HG02571 (cell line): ENCODE data around the gene TPCN1.
A peak's percentile ranks its signal among the peaks of the same experiment; 100 is the strongest.

Experiments
- ATAC-seq: cut with Tn5 transposase; IDR thresholded peaks from one replicate; pipeline ENCODE4 v1.9.1; 2021; ENCODE audit warnings: mild to moderate bottlenecking, moderate library complexity; ENCODE audit not compliant: unreplicated experiment

TPCN1 gene

DNA sequence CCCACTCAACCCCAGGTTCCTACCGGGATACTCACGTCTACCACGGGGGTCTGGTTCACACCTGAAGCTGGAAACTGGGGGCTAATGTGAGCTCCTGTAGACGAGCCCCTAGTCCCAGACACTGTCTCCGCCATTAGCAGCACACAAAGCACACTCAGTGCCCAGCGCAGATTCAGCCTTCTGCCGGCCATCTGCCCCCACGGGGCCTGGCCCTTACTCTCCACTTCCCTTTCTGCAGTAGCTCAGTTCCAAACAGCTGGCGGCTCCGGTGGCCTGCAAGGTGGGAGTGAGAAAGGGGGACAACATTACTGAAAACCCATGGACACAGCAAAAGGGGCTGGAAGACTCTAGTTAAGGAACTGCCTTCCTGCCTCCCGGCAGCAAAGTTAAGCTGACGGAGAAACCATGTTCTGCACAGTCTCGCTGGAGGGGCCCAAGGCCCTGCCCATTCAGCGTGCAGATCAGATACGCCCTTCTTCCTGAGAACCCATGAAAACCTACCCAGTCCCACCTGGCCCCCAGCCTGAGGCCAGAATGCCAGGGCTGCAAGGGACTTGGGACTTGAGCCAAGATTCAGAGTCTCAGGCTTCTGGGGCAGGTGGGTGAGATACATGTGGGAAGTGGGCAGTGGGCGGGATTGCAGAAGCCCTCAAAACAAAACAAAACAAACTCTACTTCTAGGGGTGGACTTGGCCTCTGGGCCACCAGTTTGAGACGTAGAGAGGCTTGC, 111.6 kb downstream of the TPCN1 start:
- no peak for ATAC-seq

- ATAC-seq, result no peak
Measured at GRCh38 chr12:113333418-113333750, 112.1 kb downstream of the TPCN1 start.

- ATAC-seq, result peak; percentile 22
Measured at GRCh38 chr12:113333877-113334785, 112.9 kb downstream of the TPCN1 start.

GRCh38 chr12:113334786-113335539, 113.7 kb downstream of the TPCN1 start, which contains the start of gene SLC8B1:
Gene SLC8B1, minus strand, starts transcription at chr12:113335109. Its CDS starts 2,231 bp downstream, at chr12:113332878.
- peak; percentile 91 for ATAC-seq

GRCh38 chr12:113339540-113339939, 118.3 kb downstream of the TPCN1 start:
- ATAC-seq, result no peak

DNA sequence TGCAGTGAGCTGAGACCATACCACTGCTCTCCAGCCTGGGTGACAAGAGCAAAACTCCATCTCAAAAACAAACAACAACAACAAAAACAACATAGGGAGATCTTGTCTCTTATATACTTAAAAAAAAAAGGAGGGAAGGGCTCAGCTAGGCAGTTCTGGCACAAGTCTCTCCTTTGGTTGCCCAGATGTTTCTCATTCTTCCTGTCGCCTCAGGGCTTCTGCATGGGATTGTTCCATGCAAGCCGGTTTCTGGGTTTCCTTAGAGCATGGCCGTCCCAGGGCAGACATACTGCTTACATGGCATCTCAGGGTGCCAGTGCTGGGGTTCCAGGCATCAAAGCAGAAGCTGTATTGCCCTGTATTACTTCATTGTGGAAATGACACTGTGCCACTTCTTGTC, 118.8 kb downstream of the TPCN1 start:
- no peak for ATAC-seq

GRCh38 chr12:113341535-113341934, 120.3 kb downstream of the TPCN1 start:
- ATAC-seq, result no peak

- no peak for ATAC-seq
Measured at GRCh38 chr12:113345318-113345717, 124.1 kb downstream of the TPCN1 start.

- no peak for ATAC-seq
Measured at GRCh38 chr12:113346353-113346752, 125.1 kb downstream of the TPCN1 start.

DNA sequence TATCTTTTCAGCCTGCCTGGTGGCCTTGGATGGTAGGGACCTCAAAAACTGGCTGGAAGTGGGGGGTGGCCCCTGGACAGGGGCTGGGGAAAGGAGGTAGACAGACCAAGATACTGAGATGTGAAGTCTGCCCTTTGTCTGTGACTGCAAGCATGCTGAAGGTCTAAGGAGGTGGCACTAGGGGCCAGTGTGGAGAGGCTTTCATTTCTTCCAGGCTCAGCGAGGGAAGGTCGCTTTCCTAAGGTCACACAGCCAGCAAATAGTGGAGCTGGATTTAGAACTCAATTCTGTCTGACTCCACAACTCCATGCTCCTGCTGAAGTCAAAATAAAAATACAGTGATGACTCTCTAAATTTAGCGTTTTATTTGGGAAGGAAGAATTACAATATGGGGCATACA, 125.8 kb downstream of the TPCN1 start:
- no peak for ATAC-seq

- ATAC-seq, result no peak
Measured at GRCh38 chr12:113347892-113348291, 126.6 kb downstream of the TPCN1 start.
